HPDE6-E6E7 (cell line): ENCODE measurements around the gene GPATCH4.

Experiments used
- DNase-seq: peaks from one replicate; pipeline ENCODE4 v3.0.0; 2011; ENCODE audit warnings: missing footprints; ENCODE audit errors: extremely low spot score

The GPATCH4 gene

GRCh38 chr1:156547982-156548381 lies 53.3 kb downstream of the GPATCH4 start:
- DNase-seq: no peak

GRCh38 chr1:156547434-156547833 lies 53.8 kb downstream of the GPATCH4 start:
- no peak for DNase-seq

- no peak for DNase-seq
These were observed 55.0 kb downstream of the GPATCH4 start for GRCh38 chr1:156546267-156546666.

GRCh38 chr1:156544592-156545102 lies 56.6 kb downstream of the GPATCH4 start:
- no peak for DNase-seq
